HG02973 (cell line): ENCODE measurements around the gene FAM50A.
"Not testable (repeated sequence)": the region's sequence is repeated elsewhere in the genome, so short reads cannot be mapped to it uniquely, and the experiment has no call there.

ENCODE experiments used
- ATAC-seq: cut with Tn5 transposase; IDR thresholded peaks from one replicate; pipeline ENCODE4 v1.9.1; 2021; ENCODE audit warnings: moderate library complexity; ENCODE audit not compliant: unreplicated experiment

FAM50A gene, protein sequence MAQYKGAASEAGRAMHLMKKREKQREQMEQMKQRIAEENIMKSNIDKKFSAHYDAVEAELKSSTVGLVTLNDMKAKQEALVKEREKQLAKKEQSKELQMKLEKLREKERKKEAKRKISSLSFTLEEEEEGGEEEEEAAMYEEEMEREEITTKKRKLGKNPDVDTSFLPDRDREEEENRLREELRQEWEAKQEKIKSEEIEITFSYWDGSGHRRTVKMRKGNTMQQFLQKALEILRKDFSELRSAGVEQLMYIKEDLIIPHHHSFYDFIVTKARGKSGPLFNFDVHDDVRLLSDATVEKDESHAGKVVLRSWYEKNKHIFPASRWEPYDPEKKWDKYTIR

GRCh38 chrX:154443992-154444754 is at the start of gene FAM50A:
TSS of gene FAM50A (plus strand) at chrX:154444141. CDS start at chrX:154444236, 95 bp downstream.
- ATAC-seq = peak; percentile 54

DNA sequence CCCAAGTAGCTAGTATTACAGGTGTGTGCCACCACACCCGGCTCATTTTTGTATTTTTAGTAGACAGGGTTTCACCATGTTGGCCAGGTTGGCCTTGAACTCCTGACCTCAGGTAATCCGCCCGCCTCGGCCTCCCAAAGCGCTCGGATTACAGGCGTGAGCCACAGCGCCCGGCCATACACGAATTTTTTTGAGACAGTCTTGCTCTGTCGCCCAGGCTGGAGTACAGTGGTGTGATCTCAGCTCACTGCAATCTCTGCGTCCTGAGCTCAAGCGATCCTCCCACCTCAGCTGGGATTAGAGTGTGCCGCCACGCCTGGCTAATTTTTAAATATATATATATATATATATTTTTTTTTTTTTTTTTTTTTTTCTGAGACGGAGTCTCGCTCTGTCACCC is 47.6 kb upstream of the FAM50A start:
- ATAC-seq = not testable (repeated sequence)

GRCh38 chrX:154396973-154397887 is 46.7 kb upstream of the FAM50A start:
- peak; percentile 40 for ATAC-seq

DNA sequence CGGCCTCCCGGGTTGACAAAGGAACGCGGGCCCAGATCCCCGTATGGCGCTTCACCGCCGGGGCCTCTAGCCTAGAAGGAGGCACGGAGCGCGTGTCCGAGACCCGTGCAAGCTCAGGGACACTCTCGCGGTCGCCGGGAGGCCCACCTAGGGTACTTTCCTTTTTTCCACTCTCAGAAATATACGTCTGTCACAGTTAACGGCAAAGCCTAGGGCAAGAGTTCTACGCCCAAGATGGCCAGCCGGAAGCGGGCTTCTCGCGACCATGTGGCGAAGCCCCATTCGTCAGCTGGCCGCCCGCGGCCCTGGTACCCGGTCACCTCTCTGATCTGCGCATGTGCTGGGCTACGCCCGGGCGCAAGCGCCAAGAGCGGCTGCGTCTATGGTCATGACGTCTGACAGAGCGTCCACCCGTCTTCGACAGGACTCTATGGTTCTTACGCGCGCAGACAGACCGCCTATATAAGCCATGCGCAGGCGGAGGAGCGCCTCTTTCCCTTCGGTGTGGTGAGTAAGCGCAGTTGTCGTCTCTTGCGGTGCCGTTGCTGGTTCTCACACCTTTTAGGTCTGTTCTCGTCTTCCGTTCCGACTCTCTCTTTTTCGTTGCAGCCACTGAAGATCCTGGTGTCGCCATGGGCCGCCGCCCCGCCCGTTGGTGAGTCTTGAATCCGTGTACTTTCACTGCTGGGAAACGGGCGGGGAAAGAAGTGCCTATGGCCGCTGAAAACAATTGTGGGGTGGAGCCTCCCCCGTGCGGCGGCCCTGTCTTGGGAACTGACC is 45.9 kb upstream of the FAM50A start, which contains the start of gene RPL10:
Gene RPL10 (plus strand): TSS at position 490 of the 780 bp plus-strand sequence. CDS start 143 bp downstream, at position 633.
- ATAC-seq = peak; percentile 67

DNA sequence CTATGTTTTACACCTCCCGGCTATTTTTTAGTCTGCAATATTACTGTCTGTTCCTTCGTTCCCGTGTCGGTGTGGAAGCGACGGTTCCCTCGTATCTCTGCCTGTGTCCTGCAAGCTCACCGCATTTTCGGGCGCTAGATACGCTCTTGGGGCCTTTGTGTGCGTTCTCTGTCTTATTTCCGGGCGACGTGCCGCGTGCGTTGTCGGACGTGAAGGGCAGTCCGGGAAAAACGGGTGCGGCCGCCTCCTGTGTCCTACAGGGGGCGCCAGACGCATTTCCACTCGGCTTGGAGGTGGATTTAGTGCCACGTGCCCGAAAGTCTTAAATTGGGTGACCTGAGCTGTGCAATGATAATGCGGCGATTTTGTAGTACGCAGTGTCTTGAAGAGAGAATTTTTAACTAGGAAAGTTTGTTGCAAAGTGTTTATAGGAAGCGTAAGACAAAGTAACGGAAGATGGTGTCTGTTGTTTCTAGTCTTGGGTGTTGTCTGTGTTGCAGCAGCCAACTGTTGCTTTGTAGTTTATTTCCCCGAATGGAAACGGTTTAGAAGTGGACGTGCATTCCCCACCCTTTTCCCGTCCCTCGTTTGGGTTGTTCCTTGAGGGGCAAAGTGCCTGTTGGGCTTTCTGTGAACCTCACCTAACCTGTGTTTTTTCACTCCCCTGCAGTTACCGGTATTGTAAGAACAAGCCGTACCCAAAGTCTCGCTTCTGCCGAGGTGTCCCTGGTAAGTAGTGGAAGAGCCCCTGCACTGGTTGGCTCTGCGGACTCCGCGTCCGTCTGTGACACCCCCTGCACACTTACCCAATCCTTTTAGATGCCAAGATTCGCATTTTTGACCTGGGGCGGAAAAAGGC is 45.0 kb upstream of the FAM50A start:
- ATAC-seq = peak; percentile 19

DNA sequence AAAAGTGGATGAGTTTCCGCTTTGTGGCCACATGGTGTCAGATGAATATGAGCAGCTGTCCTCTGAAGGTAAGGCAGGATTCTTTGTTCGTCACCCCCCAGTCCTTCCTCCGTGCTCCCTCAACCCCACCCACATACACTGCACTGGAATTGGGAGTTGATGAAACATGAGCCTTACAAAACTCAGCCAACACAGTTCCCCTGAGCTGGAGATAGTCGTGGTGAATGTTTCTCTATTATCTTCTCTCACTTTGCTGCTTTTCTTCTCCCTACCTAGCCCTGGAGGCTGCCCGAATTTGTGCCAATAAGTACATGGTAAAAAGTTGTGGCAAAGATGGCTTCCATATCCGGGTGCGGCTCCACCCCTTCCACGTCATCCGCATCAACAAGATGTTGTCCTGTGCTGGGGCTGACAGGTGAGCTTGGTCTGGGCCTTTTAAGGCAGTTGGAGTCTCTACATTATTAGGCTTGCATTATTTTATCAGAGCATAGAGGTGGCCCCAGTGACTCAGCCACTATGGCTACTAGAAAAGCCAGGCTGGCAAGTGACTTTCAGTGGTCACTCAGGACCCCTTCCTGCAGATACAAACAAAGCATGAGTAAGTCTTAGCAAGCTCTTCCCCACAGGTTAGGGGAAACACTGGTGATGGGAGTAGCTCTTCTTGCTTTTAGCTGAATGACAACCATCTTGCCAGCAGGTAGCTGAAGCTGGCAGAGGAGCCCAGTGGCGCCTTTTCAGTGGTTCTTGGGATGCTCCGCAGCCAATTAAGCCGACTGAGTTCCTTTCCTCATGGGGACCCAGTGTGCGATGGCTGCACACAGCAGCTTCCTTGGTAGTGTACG is 44.2 kb upstream of the FAM50A start:
- ATAC-seq = no peak

DNA sequence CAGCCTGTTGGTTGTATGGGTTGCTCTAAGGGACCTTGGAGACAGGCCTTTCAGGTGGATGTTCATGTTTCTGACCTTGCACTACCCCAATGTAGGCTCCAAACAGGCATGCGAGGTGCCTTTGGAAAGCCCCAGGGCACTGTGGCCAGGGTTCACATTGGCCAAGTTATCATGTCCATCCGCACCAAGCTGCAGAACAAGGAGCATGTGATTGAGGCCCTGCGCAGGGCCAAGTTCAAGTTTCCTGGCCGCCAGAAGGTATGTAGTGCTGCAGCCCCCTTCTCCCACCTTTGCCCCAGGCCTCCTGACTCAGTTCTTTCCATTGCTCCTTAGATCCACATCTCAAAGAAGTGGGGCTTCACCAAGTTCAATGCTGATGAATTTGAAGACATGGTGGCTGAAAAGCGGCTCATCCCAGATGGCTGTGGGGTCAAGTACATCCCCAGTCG is 43.5 kb upstream of the FAM50A start:
- not testable (repeated sequence) for ATAC-seq

DNA sequence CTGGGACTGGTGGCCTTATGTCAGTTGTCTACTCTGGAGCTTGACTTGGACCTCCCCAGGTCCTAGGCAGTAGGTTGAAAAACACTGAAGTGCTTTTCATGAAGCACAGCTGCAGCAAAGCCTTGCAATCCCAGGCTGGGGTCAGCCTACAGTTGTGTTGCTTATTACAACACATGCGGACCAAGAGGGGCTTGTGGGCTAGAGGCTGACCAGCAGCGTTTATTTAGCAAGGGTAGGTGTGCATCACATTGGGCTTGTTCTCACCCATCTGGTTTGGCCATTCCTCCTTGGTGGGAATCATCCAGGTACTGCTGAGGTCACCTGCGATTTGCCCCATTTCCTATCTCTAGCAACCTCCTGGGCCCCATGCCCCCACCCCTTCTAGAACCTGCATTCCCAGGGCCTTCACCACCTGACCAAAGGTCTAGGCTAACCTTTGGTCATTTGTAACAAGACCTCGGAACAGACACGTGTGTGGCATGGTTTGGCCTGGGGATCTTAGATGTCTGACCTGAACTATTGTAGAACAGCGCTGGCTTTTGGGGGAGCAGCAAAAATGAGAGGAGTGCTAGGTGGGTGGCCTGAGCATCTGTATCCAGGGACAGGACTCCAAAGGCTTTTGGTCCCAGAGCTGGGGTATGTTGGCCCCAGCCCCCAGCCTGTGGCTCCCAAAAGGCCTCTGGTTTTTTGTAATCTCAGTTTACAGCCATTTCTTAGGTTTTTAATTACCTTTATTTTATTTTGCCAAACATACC is 42.7 kb upstream of the FAM50A start:
- no peak for ATAC-seq

DNA sequence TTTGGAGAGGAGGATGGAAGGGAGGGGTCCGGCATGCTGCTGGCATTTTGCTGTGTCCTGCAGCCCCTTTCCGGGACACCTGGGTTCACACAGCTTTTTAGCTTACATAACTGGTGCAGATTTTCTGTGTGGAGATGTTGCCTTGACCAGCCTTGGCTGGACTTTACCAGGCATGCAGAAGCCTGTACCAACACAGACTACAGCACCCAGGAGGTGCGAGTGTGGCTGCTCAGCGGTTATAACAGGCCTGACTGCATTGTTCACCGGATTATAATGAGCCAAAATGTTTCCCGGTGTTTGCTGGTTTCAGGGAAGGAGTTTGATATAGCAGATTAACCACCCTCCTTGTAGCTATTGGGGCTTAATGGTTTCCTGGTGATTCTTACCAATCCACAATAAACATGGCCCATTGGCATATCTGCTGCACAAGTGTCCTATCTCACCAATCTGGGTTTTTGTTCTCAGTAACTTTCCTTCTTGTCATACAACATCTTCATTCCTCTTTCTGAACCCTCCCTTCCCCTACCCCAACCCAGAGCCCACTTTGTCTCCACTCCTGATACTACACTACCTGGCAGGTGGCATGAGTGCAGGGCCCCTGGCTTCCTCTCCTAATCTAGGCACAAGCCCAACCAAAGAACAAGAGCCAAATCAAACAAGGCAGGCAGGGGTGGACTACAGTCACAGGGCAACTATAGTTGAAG is 41.9 kb upstream of the FAM50A start:
- ATAC-seq = no peak

DNA sequence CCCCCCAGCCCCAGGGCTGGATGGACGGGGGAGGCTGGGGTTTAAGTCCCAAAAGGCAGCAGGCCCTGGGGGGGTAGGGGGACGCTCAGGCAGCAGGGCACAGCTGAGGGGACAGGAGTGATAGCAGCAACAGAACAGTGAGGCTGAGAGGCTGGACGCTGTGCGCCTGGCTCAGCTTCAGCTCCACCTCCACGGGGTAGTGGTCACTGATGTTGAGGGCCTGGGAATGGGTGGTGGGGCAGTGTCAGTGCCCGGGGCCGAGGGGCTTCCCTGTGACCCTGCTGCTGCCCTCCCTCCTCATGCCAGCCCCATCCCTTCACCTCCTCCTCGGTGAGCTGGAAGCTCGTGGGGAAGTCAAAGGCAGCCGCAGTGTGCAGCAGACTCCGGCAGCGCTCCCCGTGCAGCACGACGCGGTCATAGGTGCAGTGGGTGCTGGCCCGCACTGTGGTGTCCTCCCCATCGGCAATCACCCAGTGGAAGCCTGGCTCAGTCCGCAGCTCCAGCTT is 41.3 kb upstream of the FAM50A start:
- no peak for ATAC-seq

- ATAC-seq = no peak
Observed at GRCh38 chrX:154403192-154403591, 40.7 kb upstream of the FAM50A start.

DNA sequence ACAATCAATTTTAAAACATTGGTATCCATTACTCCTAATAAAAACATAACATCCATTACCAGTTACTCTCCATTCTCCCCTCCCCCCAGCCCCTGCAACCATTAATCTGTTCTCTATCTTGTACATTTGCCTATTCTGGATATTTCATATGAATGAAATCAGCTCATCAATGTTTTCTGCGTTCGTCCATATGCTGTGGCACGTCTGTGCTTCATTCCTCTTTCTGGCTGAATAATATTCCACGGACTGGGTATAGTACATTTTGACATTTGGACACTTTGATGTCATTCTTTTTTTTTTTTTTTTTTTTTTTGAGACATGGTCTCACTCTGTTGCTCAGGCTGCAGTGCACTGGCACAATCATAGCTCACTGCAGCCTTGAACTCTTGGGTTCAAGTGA is 40.1 kb upstream of the FAM50A start:
- no peak for ATAC-seq

GRCh38 chrX:154404625-154405192 is 39.2 kb upstream of the FAM50A start:
- ATAC-seq = no peak

GRCh38 chrX:154408659-154409221 is 35.2 kb upstream of the FAM50A start:
- no peak for ATAC-seq

DNA sequence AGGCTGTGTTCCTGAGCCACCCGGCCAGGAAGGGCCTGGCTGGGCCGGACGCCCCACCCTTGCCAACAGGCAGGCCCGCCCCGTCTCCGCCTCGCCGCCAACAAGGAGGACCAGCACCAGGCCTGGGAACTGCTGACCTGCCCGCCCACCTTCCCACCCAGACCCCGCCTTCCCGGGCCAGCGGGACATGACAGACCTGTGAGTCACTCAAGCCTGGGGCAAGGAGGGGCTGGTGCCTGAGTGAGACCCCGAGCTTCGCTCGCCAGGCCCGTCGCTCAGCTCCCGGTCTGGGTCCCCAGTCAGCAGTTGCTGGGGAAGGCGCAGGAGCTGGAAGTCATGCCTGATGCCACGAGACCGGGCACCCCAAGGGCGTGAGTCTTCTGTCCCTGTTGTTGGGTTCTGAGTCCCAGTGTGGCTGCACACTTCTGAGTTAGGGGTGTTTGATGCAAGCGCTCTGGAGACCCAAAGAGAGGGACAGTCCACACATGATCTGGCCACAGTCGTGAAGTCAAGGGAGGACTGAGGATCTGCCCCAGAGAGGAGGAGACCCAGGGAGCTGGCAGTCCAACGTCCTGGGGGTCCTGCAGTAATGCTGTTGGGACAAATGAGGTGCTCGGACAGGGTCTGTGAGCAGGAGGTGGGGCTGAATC is 34.6 kb upstream of the FAM50A start, which contains the start of gene DNASE1L1:
Gene DNASE1L1 (minus strand): TSS at position 33 of the 650 bp plus-strand sequence. CDS start 3,686 bp downstream, outside the sequence.
- ATAC-seq = no peak

DNA sequence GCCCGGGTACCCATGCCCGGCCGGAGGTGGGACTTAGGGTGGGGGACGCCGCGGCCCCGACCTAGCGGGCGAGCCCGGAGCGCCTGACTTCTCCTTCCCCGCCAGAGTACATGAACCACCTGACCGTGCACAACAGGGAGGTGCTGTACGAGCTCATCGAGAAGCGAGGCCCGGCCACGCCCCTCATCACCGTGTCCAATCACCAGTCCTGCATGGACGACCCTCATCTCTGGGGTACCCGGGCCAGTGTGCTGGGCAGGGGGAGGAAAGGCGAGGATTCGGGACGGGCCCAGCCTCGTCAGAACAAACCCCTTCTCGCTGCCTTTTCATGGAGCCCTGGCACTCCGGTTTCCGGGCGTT is 32.0 kb upstream of the FAM50A start:
- no peak for ATAC-seq
